ENCODE results near the gene TMC1.

DNA sequence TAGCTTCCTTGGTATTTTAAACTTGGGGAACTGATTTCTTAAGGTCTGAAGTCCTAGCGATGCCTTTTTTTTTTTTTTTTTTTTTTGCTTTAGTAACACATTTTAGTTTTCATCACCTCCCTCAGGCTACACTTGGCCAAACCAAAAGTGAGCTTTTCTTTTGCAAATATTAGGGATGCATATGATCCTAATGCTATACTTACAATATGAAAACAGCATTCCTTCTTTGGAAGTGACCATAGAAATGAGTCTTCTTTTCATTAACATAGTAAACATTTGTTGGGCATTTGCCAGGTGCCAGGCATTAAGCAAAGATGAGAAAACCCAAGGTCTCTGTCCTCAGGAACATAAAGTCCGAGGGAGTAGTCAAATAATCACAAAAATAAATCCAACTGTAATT, 241.6 kb downstream of the TMC1 start:
- TF ChIP-seq, protein P1, sequence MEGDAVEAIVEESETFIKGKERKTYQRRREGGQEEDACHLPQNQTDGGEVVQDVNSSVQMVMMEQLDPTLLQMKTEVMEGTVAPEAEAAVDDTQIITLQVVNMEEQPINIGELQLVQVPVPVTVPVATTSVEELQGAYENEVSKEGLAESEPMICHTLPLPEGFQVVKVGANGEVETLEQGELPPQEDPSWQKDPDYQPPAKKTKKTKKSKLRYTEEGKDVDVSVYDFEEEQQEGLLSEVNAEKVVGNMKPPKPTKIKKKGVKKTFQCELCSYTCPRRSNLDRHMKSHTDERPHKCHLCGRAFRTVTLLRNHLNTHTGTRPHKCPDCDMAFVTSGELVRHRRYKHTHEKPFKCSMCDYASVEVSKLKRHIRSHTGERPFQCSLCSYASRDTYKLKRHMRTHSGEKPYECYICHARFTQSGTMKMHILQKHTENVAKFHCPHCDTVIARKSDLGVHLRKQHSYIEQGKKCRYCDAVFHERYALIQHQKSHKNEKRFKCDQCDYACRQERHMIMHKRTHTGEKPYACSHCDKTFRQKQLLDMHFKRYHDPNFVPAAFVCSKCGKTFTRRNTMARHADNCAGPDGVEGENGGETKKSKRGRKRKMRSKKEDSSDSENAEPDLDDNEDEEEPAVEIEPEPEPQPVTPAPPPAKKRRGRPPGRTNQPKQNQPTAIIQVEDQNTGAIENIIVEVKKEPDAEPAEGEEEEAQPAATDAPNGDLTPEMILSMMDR (IDR thresholded peaks at IDR 0.05) = no peak
- no peak for TF ChIP-seq POLR2A (IDR thresholded peaks at IDR 0.05)
